Measurements from ENCODE around the gene MTCH1. TPM values are rescaled to one million over a fixed set of nuclear protein-coding genes. Genes with fewer than 3 reads are reported as not detected.

The MTCH1 gene
- total RNA-seq, 1 experiment from 2014 or later = 161 TPM

DNA sequence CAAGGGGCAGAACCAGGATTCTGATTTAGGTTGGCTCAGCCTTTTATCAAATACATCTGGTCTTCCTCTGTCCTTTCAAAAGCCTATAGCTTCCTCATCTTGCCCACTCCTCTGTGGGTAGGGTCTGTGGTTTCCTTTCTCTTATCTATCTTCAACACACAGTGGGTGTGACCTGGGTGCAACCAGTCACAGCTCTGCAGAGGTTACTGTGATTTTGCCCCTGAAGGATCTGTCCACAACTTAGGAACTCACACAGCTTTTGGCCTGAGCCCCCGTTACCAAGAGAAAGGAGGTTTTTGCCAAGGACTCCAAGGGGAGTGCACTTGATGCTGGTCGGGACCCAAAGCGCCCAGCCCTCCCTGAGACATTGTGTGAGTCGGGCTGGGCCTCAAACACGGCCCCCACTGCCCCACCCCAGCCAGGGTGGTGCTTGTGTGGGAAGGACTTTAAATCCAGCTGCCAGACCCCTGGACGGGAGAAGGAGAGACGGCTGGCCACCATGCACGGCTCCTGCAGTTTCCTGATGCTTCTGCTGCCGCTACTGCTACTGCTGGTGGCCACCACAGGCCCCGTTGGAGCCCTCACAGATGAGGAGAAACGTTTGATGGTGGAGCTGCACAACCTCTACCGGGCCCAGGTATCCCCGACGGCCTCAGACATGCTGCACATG is 31.6 kb downstream of the MTCH1 start, which contains the start of gene PI16:
Gene PI16, plus strand, starts transcription at position 477 of the 670 bp plus-strand sequence. Its CDS starts 23 bp downstream, at position 500.
- no TSS peak for BruUV-seq (replicated peaks)
- no peak within 1 kb of the TSS for H2AFZ ChIP-seq (ENCODE audit: low read depth, low read length, poor library complexity, severe bottlenecking)
- H3K9me3 ChIP-seq (ENCODE audit: control insufficient read depth in 1 of 2, insufficient read depth in 1 of 2, low read depth in 1 of 2, low read length in 2 of 2) = no peaks in the 10 kb centered on the region
- TF ChIP-seq SP1 (IDR thresholded peaks at IDR 0.05; ENCODE audit: low read depth) = no peak
- TF ChIP-seq RAD21 (IDR thresholded peaks at IDR 0.05; ENCODE audit: low read depth) = no peak
- TF ChIP-seq POLR2AphosphoS5 (IDR thresholded peaks at IDR 0.05; ENCODE audit: low read depth, low read length) = no peak
- no peak for TF ChIP-seq JUND (IDR thresholded peaks at IDR 0.05)
- TF ChIP-seq, protein P1, sequence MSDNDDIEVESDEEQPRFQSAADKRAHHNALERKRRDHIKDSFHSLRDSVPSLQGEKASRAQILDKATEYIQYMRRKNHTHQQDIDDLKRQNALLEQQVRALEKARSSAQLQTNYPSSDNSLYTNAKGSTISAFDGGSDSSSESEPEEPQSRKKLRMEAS (IDR thresholded peaks at IDR 0.05) = no peak
- TF ChIP-seq, protein P2, sequence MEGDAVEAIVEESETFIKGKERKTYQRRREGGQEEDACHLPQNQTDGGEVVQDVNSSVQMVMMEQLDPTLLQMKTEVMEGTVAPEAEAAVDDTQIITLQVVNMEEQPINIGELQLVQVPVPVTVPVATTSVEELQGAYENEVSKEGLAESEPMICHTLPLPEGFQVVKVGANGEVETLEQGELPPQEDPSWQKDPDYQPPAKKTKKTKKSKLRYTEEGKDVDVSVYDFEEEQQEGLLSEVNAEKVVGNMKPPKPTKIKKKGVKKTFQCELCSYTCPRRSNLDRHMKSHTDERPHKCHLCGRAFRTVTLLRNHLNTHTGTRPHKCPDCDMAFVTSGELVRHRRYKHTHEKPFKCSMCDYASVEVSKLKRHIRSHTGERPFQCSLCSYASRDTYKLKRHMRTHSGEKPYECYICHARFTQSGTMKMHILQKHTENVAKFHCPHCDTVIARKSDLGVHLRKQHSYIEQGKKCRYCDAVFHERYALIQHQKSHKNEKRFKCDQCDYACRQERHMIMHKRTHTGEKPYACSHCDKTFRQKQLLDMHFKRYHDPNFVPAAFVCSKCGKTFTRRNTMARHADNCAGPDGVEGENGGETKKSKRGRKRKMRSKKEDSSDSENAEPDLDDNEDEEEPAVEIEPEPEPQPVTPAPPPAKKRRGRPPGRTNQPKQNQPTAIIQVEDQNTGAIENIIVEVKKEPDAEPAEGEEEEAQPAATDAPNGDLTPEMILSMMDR (IDR thresholded peaks at IDR 0.05 in 2 of 3, conservative IDR thresholded peaks at IDR 0.05 in 1 of 3; ENCODE audit: borderline replicate concordance in 1 of 3, insufficient read depth in 1 of 3, low read depth in 2 of 3, low read length in 2 of 3) = no peak
- no peak for TF ChIP-seq EZH2 (IDR thresholded peaks at IDR 0.05)
- TF ChIP-seq, protein P3, sequence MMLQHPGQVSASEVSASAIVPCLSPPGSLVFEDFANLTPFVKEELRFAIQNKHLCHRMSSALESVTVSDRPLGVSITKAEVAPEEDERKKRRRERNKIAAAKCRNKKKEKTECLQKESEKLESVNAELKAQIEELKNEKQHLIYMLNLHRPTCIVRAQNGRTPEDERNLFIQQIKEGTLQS (IDR thresholded peaks at IDR 0.05) = no peak
- TF ChIP-seq, protein P4, sequence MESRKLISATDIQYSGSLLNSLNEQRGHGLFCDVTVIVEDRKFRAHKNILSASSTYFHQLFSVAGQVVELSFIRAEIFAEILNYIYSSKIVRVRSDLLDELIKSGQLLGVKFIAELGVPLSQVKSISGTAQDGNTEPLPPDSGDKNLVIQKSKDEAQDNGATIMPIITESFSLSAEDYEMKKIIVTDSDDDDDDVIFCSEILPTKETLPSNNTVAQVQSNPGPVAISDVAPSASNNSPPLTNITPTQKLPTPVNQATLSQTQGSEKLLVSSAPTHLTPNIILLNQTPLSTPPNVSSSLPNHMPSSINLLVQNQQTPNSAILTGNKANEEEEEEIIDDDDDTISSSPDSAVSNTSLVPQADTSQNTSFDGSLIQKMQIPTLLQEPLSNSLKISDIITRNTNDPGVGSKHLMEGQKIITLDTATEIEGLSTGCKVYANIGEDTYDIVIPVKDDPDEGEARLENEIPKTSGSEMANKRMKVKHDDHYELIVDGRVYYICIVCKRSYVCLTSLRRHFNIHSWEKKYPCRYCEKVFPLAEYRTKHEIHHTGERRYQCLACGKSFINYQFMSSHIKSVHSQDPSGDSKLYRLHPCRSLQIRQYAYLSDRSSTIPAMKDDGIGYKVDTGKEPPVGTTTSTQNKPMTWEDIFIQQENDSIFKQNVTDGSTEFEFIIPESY (IDR thresholded peaks at IDR 0.05; ENCODE audit: extremely low read depth, insufficient replicate concordance, low read length) = no peak
- TF ChIP-seq CEBPB (IDR thresholded peaks at IDR 0.05; ENCODE audit: low read depth) = no peak
- TF ChIP-seq SIN3A (IDR thresholded peaks at IDR 0.05; ENCODE audit: low read depth) = no peak
- TF ChIP-seq, protein P5, sequence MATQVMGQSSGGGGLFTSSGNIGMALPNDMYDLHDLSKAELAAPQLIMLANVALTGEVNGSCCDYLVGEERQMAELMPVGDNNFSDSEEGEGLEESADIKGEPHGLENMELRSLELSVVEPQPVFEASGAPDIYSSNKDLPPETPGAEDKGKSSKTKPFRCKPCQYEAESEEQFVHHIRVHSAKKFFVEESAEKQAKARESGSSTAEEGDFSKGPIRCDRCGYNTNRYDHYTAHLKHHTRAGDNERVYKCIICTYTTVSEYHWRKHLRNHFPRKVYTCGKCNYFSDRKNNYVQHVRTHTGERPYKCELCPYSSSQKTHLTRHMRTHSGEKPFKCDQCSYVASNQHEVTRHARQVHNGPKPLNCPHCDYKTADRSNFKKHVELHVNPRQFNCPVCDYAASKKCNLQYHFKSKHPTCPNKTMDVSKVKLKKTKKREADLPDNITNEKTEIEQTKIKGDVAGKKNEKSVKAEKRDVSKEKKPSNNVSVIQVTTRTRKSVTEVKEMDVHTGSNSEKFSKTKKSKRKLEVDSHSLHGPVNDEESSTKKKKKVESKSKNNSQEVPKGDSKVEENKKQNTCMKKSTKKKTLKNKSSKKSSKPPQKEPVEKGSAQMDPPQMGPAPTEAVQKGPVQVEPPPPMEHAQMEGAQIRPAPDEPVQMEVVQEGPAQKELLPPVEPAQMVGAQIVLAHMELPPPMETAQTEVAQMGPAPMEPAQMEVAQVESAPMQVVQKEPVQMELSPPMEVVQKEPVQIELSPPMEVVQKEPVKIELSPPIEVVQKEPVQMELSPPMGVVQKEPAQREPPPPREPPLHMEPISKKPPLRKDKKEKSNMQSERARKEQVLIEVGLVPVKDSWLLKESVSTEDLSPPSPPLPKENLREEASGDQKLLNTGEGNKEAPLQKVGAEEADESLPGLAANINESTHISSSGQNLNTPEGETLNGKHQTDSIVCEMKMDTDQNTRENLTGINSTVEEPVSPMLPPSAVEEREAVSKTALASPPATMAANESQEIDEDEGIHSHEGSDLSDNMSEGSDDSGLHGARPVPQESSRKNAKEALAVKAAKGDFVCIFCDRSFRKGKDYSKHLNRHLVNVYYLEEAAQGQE (IDR thresholded peaks at IDR 0.05; ENCODE audit: low read depth) = no peak
- TF ChIP-seq ZNF274 (IDR thresholded peaks at IDR 0.05; ENCODE audit: low read depth, low read length) = no peak
- no peak for TF ChIP-seq YY1 (IDR thresholded peaks at IDR 0.05; ENCODE audit: extremely low read depth, insufficient replicate concordance, low read depth, low read length)
- TF ChIP-seq POLR2A (IDR thresholded peaks at IDR 0.05; ENCODE audit: borderline replicate concordance, extremely low read depth, insufficient read depth, insufficient read length) = no peak
- no peak for TF ChIP-seq CBX3 (IDR thresholded peaks at IDR 0.05; ENCODE audit: low read depth)
- no peak for TF ChIP-seq TCF7L2 (IDR thresholded peaks at IDR 0.05; ENCODE audit: borderline replicate concordance, extremely low read depth, insufficient read depth, insufficient read length)
- TF ChIP-seq EGR1 (IDR thresholded peaks at IDR 0.05; ENCODE audit: low read depth) = no peak
- TF ChIP-seq FOSL1 (IDR thresholded peaks at IDR 0.05; ENCODE audit: low read depth) = no peak
- TF ChIP-seq EZH2phosphoT487 (IDR thresholded peaks at IDR 0.05; ENCODE audit: borderline replicate concordance) = no peak
- no peaks in the 10 kb centered on the region for H3K9me2 ChIP-seq (ENCODE audit: insufficient read depth)
- H3K4me3 ChIP-seq (replicated peaks in 1 of 2; ENCODE audit: low read depth in 1 of 2, low read length in 2 of 2) = no peak within 1 kb of the TSS
- no peaks in the 10 kb centered on the region for H3K36me3 ChIP-seq (ENCODE audit: control insufficient read depth in 1 of 2, insufficient read depth in 2 of 2, low read length in 2 of 2)
- H3K27me3 ChIP-seq (ENCODE audit: insufficient read depth, low read length) = no peaks in the 10 kb centered on the region
- peaks cover 0 to 57% of the 10 kb centered on the region in 2 experiments; a peak in 3 of 4 replicates for H3K4me1 ChIP-seq (ENCODE audit: control insufficient read depth in 1 of 2, insufficient read depth in 2 of 2, low read length in 2 of 2)
- intact Hi-C loops (cut with micrococcal nuclease) = no loop called here
- H3K79me2 ChIP-seq (ENCODE audit: insufficient read depth, low read length) = no peaks in the 10 kb centered on the region
- POLR2A ChIA-PET = no interaction called here
- CTCF ChIA-PET = no interaction called here
- H3K27ac ChIP-seq (ENCODE audit: low read depth, low read length) = no peak within 1 kb of the TSS
- H3K4me2 ChIP-seq (ENCODE audit: low read length) = no peak within 1 kb of the TSS
- RAD21 ChIA-PET (ENCODE audit: low non-redundant PET in 1 of 2, low total read pairs in 2 of 2, uncharacterized antibody in 2 of 2, unreplicated experiment in 2 of 2) = no interaction called here
- no peak within 1 kb of the TSS for H3K9ac ChIP-seq (ENCODE audit: low read length)
- no peaks in the 10 kb centered on the region for H4K20me1 ChIP-seq (ENCODE audit: insufficient read depth)
- DNase-seq (ENCODE audit: low read depth, low spot score) (no peak), ATAC-seq (no peak)

Measured in HCT116 (cell line).